Measurements from ENCODE around the gene MARK2.

DNA sequence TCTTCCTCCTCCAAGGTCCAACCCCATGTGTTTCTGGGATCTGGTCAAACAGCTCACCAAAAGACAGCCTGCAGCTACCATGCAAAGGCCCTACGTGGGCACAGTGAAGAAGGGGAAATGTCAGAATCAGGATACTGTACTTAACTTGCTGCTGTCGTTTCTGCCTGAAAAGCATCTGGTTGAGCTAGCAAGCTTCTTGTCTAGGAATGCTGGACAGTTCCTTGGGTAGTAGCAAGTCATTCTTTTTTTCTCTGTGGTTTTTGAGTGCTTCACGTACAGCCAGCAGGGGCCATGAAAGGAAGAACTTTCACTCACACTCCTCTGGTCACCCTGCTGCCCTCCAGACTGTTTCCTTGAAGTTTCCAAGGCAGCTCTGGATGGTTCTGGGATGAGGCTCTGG lies 53.3 kb downstream of the MARK2 start:
- TF ChIP-seq POLR2A (IDR thresholded peaks at IDR 0.05) = no peak
- TF ChIP-seq, protein P1, sequence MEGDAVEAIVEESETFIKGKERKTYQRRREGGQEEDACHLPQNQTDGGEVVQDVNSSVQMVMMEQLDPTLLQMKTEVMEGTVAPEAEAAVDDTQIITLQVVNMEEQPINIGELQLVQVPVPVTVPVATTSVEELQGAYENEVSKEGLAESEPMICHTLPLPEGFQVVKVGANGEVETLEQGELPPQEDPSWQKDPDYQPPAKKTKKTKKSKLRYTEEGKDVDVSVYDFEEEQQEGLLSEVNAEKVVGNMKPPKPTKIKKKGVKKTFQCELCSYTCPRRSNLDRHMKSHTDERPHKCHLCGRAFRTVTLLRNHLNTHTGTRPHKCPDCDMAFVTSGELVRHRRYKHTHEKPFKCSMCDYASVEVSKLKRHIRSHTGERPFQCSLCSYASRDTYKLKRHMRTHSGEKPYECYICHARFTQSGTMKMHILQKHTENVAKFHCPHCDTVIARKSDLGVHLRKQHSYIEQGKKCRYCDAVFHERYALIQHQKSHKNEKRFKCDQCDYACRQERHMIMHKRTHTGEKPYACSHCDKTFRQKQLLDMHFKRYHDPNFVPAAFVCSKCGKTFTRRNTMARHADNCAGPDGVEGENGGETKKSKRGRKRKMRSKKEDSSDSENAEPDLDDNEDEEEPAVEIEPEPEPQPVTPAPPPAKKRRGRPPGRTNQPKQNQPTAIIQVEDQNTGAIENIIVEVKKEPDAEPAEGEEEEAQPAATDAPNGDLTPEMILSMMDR (IDR thresholded peaks at IDR 0.05) = no peak
